ENCODE data around the gene TUBG2. TPM values are rescaled to one million over a fixed set of nuclear protein-coding genes. Genes with fewer than 3 reads are reported as not detected.

The TUBG2 gene
- total and polyA plus RNA-seq, 2 donors (not counting 1 experiment from before 2014, with no cell fraction given), result 16.7 to 19.0 TPM

DNA sequence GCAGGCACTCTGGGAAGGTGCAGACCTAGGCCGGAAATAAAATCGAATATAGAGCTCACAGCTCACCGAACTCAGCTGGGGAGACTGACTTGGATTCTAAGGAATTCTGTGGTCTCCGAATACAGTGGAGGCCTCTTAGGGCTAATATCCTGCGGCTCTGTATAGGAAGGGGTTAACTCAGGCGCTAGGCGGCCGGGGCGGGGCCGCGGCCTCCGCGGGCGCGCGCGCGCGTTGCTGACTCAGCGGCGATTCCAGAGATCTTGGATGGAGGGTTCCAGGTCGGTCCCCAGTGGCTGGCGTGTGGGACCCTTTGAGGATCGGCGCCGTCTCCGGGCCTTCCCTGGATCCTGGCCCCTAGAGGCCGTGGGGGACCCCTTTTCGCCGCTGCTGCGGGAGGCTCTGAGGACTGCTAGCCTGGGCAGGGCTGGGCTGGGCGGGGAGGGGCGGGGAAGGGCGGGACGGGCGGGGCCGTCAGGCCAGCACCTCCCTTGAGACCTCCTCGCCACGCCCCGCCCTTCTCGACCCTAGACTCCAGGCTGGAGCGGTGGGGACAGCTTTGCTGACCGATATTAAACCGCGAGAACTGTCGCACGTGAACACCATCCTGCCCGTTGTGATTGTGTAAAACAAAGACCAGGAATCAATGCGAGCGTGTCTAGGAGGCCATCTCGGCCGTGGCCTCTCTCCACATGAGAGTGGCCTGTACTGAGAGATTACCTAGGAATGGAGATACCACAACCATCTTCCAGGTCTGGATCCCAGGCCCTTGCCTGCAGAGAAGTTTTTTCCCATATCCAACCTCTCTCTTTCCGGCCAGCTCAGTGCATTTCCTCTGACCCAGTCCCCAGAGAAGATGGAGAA, 19.1 kb downstream of the TUBG2 start:
- Histone ChIP-seq H3K4me1 (ENCODE audit: control insufficient read depth in 2 of 2, insufficient read depth in 2 of 2, low read length in 2 of 2) (peaks cover 81 to 90% of the 10 kb centered on the region in 2 donors), H3K4me3 (ENCODE audit: control extremely low read depth in 1 of 5, extremely low read depth in 1 of 5, insufficient read depth in 1 of 5, low read depth in 2 of 5, low read length in 4 of 5) (peak overlapping the region; percentile 51 to 75 (median 62)), H3K27ac (ENCODE audit: low read length in 2 of 2) (peak overlapping the region in 1 of 2 donors; percentile 29), H3K4me2 (replicated peaks; ENCODE audit: low read depth, low read length, poor library complexity, severe bottlenecking) (peak overlapping the region; percentile 99), H3K9me3 (ENCODE audit: control extremely low read depth in 1 of 3, control insufficient read depth in 2 of 3, insufficient read depth in 1 of 3, low read length in 2 of 3) (peaks cover 0 to 32% (median 0%) of the 10 kb centered on the region in 3 donors), H3K79me2 (ENCODE audit: control insufficient read depth, insufficient read depth, low read length) (no peaks in the 10 kb centered on the region), H3K9ac (ENCODE audit: low read length) (peak overlapping the region; percentile 51), H4K20me1 (ENCODE audit: control insufficient read depth, insufficient read depth, low read length, poor library complexity, severe bottlenecking) (peaks cover 31% of the 10 kb centered on the region), H3K36me3 (replicated peaks in 1 of 2; ENCODE audit: control extremely low read depth in 1 of 2, control insufficient read depth in 1 of 2, extremely low read depth in 1 of 2, insufficient read depth in 2 of 2, low read length in 1 of 2) (no peaks in the 10 kb centered on the region), H2AFZ (ENCODE audit: insufficient read depth, low read depth, low read length, poor library complexity, severe bottlenecking) (peak overlapping the region; percentile 67), H3K27me3 (replicated peaks in 1 of 4; ENCODE audit: control extremely low read depth in 1 of 4, control insufficient read depth in 3 of 4, insufficient read depth in 4 of 4, low read length in 3 of 4) (peaks cover 0 to 64% (median 28%) of the 10 kb centered on the region in 4 experiments)
- TF ChIP-seq, protein P1, sequence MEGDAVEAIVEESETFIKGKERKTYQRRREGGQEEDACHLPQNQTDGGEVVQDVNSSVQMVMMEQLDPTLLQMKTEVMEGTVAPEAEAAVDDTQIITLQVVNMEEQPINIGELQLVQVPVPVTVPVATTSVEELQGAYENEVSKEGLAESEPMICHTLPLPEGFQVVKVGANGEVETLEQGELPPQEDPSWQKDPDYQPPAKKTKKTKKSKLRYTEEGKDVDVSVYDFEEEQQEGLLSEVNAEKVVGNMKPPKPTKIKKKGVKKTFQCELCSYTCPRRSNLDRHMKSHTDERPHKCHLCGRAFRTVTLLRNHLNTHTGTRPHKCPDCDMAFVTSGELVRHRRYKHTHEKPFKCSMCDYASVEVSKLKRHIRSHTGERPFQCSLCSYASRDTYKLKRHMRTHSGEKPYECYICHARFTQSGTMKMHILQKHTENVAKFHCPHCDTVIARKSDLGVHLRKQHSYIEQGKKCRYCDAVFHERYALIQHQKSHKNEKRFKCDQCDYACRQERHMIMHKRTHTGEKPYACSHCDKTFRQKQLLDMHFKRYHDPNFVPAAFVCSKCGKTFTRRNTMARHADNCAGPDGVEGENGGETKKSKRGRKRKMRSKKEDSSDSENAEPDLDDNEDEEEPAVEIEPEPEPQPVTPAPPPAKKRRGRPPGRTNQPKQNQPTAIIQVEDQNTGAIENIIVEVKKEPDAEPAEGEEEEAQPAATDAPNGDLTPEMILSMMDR (IDR thresholded peaks at IDR 0.05), result no peak
- TF ChIP-seq EZH2 (IDR thresholded peaks at IDR 0.05; ENCODE audit: borderline replicate concordance, insufficient read depth, low read depth, low read length, poor library complexity, severe bottlenecking), result no peak
- DNase-seq, result peak; percentile 88
- ChIA-PET POLR2A (interaction anchor here (1.2 to 4.5 kb wide), 4 partner anchors 69 to 391 kb away, joined by 5 to 19 read pairs (median 10); partner anchors contain the start of genes PSMC3IP, RETREG3 and TUBG1), CTCF (interaction anchor here (1.1 to 4.9 kb wide), 8 partner anchors 9 to 146 kb away, joined by 3 to 72 read pairs (median 5); partner anchors contain the start of genes BECN1, PSMC3IP, RETREG3 and TUBG1)
- Mint-ChIP-seq H3K27me3 (peaks cover 14% of the 10 kb centered on the region), H3K27ac (peak overlapping the region; percentile 88), H3K4me3 (peak overlapping the region; percentile 92), H3K9me3 (ENCODE audit: insufficient read depth) (no peaks in the 10 kb centered on the region), H3K4me1 (peaks cover 69% of the 10 kb centered on the region)
- ATAC-seq (ENCODE audit: low read depth), result peak; percentile 37
- intact Hi-C loops (cut with micrococcal nuclease), result loop anchor here (2.0 to 10.0 kb wide), 7 partner anchors 19 to 483 kb away; partner anchors contain the start of genes ATP6V0A1, GHDC, MLX and NAGLU
- under 1% methylated on average over 51 of the region's 53 CpGs for WGBS (ENCODE audit: insufficient coverage)
